MV-4-11 (cell line): ENCODE results near the gene CBX2.
A peak's percentile ranks its signal among the peaks of the same experiment; 100 is the strongest.
"Not testable (repeated sequence)": the region's sequence is repeated elsewhere in the genome, so short reads cannot be mapped to it uniquely, and the experiment has no call there.

ENCODE experiments used
- DNase-seq: peaks from one replicate; lab custom pipeline; 2025; lab: John Stamatoyannopoulos, UW

The CBX2 gene

DNA sequence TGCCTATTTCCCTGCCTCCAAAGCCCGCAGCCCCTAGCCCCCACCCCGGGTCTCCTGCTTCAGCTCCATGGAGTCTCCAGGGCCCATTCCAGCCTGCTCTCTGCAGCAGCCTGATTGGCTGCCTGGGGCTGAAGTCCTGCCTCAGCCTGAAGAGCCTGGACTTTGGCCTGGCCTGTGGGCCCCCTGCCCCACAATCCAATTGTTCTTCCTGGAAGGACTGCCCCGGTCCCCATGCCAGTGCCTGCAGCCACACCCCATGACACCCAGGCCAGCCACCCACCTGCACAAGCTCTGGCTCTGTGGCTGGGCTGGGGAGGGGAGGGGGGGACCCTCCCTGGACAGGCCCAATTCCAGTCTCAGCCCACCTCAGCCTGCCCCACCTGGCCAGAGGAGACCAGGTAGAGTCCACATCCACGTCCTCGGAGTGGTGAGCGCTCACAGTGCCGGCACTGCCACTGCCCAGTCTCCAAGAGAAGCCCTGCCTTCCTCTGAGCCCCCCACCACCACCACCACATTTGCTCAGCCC is 34.9 kb upstream of the CBX2 start:
- no peak for DNase-seq

DNA sequence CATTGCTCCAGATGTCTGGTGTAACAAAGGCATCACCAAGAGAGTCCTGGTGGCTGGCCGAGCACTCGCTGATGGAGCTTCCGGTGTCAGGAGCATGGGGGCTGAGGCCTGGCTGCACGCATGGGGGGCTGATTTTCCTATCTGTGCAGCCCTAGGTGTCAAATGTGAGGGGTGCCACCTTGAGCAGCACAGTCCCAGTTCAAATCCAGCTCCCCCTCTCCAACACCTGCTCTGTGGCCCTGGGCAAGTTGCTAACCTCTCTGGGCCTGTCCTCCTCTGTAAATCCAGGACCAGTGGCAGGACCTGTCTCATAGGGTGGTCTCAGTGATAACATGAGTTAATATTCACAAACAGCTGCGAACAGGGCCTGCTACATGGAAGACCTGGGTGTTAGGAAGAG is 34.3 kb upstream of the CBX2 start:
- DNase-seq = no peak

DNA sequence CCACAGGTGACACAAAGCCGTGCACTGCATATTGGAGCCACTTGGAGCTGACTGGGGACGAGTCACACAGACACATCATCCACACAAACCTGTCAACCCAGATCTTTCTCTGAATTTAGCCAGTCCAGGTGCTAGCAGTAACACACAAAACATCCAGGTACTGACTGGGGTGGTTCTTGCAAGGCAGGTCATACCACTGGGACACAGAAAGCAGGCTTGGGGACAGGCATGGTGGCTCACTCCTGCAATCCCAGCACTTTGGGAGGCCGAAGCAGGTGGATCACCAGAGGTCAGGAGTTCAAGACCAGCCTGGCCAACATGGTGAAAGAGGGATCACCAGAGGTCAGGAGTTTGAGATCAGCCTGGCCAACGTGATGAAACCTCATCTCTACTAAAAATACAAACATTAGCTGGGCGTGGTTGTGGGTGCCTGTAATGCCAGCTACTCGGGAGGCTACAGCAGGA is 32.3 kb upstream of the CBX2 start:
- peak; percentile 49 for DNase-seq

DNA sequence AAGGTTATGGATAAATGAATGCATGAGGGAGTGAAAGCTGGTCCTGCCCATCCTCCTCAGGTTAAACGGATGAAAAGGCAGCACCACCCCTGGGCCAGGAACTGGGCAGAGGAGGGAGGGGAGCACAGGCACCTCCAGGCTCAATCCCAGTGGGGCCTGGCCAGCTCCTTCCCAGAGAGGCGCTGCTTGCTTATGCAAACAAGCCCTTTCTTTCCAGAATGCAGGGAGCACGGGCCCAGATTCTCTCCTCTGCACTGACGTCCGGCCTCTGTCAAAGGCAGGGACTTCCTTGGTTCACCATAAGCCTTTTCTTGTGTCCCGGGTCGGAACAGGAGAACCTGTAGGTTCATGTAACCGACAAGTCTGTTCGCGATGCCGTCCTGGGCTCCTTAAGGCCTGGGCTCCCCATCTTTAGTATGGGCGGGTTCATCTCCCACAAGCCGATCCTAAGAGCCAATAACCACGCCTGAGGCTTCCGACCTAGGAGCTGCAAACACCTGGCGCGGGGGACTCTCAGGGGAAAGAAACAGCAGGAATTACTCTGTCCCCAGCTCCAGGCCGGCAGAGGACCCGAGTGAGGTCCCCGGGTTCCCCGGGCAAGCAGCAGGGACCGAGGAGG is 30.9 kb upstream of the CBX2 start:
- DNase-seq = no peak

DNA sequence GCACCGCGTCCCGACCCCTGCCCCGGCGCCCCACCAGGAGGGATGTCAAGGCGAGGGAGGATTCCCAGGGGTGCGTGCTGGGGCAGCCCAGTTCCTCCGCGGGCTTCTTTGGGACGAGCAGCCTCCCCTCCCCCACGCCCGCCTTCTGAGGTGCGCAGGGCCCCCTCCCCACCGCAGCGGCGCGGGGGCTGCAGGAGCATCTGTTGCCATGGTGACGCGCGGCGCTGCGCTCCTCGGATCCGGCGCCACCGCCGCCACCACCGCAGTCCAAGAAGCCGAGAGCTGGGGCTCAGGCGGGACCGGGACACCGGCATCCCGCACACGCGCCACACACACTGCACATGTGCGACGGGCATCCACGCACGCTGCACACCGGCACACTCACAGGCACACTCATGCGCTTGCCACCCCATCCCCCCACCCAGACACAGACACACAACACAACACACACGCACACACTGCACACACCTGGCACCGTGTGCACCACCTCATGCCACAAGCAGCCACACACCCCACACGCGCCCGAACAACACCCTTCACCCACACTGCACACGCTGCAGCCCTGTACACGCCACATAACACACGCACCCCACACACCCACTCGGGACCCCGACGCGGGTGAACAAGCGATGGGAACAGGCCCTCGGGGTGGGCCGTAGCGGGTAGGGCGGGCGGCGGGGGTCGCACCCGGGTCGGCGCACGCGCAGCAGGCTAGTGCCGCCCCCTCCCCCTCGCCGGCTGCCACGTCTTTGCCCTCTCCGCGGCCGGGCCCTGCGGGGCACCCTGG is 30.2 kb upstream of the CBX2 start:
- DNase-seq = no peak

DNA sequence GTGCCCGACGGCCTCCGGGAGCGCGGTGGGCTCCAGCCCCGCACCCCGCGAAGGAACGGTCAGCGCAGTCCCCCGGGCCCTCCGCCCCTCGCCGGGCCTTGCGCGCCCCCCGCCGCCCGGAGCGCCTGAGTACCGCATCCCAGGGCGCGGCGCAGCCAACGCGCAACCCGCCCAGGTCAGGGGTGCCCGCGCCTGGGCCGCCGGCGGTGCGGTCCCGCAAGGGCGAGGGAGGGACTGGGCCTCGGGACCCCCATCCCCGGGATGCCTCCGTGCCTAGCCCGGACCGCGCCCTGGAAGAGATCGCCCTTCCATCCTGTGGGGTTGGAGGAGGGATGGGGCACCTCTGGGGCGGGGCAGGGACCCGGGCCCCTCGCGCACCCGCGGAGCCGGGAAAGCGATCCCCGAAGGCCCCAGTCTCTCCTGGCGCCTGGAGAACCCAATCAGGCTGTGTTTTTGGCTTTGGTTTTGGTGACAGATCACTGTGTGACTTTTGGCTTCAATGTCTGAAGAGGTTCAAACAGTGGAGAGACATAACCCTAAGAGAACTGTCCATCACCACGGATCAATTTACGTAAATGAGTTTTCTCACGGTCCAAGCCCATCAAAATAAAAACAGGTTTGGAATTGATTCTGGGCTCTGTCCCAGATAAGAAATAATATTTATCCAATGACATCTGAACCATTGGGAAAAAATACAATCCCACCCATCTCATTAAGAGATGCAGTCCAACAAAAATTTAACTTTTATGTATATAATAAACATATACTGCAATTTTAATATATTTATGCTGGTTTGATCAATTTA is 29.5 kb upstream of the CBX2 start:
- DNase-seq = no peak

DNA sequence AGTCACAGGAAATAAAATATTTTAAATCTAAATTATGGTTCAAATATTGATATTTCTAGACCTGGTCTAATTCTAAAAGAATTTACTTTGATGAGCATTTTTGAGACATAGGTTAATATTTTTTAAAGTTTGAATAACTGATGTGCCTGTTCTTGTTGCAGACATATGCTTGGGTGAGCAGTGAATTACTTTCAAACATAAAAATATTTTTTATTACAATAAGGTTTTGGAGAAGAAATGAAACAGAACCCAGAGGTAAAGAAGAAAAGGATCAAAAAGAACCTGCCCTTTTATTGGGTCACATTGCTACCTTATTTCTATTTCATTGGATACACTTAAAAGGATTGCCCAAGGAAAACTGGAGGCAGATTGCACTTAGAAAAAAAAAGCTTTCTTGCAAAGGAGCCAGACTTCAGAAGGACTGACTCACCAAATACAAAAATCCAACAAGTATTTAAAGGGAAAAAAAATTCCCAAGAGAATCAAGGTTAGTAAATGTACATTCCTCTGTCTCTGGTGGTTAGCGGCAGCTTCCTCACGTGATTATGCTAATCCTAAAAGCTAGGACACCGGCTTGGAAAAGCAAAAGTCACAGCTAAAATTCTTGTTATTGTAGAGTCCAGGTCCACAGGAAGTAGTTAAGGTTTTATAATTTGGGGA is 28.7 kb upstream of the CBX2 start:
- no peak for DNase-seq

DNA sequence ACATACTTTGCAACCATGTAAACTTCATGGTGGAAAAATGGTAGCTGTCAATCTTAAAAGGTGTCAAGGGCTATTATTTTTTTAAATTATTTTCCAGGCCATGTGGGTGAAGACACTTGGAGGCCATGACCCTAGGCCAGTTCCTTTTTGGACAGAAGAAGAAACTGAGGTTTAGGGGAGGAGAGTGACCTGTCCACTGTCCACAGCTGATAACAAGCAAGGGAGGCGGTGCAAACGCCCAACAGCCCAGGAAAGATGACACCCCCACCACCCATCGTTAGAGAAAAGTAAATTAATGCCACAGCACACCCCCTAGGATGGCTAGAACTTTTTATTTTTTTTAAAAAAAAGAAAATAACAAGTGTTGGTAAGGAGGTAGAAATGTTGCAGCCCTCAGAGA is 28.0 kb upstream of the CBX2 start:
- no peak for DNase-seq

DNA sequence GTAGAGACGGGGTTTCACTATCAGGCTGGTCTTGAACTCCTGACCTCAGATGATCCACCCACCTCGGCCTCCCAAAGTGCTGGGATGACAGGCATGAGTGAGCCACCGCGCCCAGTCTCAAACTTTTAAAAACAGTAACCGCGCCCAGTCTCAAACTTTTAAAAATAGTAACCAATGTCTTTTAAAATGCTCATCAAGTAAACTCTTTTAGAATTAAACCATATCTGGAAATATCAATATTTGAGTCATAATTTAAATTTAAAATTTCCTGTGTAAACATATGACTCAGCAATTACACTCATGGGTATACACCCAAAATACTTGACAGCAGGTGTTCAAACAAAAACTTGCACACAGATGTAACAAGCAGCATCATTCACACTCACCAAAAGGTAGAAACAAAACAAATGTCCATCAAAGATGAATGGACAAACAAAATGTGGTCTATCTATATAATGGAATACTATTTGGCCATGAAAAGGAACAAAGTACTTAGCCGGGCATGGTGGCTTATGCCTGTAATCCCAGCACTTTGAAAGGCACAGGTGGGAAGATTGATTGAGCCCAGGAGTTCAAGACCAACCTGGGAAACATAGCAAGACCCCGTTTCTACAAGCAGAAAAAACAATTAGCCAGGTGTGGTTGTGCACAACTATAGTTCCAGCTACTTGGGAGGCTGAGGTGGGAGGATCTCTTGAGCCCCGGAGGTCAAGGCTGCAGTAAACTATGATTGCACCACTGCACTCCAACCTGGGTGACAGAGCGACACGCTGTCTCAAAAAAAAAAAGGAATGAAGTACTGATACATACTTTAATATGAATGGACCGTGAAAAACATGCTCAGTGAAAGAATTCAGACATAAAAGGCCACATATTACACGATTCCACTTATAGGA is 27.1 kb upstream of the CBX2 start:
- DNase-seq = no peak

DNA sequence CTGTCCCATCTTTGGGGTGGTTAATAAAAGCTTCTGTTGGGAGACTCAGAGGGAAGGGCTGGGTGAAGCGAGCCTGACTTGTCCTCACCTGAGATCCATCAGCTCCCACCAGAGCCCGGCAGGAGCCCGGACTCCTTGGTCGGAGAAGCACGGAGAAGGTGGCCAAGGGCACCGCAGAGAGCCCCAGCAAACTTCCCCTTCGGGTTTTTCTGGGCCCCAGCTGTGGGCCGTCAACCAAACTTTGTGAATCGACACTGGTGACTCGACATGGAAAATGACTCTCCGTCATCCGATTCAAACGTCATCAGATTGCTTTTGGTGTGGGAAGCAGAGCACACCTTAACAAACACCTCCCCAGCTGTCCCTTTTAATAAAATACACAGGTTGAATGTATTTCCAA is 25.8 kb upstream of the CBX2 start:
- peak; percentile 9 for DNase-seq

DNA sequence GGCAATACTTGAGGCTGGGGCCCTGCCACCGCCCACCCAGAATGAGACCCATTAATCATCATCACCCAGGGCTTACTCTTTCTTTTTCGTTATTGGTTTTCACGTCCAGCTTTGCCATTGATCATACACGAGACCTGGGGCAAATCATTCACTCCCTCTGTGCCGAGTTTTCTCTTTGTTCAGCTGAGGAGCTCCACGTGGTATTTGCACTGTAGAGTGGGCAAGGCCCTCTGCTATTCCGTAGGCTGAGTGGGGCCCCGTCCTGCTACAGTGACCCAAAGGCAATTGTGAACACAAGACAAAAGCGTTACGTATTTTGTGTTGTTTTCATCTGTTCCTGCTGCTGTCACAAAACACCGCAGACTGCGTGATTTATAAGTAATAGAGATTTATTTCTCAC is 23.6 kb upstream of the CBX2 start:
- DNase-seq = no peak

DNA sequence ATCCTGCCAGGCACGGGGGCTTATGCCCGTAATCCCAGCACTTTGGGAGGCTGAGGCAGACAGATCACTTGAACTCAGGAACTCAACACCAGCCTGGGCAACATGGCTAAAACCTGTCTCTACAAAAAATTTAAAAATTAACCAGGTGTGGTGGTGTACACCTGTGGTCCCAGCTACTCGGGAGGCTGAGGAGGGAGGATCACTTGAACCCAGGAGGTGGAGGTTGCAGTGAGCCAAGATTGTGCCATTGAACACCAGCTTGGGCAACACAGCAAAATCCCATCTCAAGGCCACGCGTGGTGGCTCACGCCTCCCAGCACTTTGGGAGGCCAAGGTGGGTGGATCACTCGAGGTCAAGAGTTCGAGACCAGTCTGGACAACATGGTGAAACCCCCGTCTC is 23.0 kb upstream of the CBX2 start:
- DNase-seq = not testable (repeated sequence)

DNA sequence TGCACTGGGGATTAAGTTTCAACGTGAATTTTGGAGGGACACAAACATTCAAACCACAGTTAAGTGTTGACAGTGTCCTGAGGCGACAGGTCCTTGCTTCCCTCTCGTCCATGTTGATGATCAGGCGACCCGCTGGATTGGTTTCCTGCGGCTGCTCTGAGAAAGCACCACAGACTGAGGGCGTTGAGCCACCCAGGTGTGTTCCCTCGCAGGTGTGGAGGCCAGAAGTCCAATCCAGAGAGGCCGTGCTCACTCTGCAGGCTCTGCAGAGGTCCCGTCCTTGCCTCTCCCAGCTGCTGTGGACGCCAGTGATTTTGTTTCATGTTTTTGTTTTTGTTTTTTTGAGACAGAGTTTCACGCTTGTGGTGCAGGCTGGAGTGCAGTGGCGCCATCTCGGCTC is 22.4 kb upstream of the CBX2 start:
- DNase-seq = no peak

DNA sequence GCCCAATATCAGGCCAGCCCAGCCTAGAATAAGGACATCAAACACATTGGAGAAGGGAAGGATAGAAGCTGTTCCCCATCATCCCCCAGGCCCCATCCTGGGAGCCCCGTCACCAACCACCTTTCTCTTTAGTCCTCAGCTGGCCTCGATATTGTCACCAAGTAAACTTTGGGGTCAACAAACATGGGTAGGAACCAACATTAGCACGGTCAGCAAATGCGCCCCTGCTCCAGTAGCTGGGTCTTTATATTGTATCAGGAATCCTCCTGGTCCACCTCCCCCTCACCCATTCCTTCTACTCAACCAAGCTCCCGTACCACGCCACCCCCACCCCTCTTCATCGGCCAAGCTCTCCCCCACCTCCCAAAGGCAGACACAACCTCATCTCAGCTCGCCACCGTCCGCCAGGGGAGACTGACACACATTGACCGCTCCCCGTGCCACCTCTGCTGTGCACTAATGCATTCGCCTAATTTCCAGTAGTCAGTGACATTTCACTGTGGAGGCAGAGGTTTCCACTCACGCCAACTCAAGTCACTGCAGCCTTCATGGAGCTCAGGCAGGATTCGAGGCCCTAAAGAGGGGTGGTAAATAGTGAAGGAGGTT is 20.7 kb upstream of the CBX2 start:
- no peak for DNase-seq

DNA sequence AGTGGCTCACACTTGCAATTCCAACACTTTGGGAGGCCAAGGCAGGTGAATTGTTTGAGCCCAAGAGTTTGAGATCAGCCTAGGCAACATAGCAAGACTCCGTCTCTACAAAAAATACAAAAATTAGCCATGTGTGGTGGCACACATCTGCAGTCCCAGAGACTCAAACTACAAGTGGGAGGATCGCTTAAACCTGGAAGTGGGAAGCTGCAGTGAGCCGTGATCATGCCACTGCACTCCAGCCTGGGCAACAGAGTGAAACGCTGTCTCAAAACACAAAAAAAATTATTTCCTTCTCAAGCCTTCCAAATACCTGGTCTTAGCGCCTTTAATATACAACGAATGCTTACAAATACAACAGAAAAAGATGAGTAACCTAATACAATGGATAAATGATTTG is 19.7 kb upstream of the CBX2 start:
- no peak for DNase-seq

DNA sequence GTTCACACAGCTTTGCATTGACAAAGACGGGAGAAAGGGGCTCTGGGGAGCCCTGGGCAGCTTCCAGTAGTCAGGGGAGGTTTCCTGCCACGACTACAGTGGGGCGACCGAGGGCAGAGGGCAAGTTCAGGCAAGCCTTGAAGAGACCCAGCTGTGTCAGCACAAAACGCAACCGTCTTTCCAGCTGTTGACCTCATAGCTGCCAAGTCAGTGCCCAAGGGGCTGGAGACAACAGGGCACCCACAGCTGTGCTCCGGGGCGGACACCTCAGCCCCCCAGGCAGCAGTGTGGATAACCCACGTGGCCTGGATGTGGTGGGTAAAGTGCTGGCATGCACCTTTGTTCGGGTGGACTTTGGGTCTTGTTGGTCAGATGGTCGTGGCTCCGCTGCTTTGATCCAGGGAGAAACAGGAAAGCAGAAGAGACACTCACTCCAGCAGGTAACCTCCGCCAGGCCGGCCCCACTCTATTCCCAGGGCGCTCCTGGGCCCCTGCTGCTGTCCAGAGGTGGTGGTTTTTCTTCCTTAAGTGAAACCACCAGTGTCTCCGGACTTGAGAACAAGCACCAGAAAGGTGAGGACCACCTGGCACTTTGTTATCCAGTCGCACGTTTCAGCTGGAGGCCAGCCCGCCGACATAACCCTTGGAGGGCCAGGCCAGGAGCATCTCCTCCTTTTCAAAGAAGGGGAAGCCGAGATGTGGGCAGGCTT is 17.6 kb upstream of the CBX2 start:
- DNase-seq = no peak

DNA sequence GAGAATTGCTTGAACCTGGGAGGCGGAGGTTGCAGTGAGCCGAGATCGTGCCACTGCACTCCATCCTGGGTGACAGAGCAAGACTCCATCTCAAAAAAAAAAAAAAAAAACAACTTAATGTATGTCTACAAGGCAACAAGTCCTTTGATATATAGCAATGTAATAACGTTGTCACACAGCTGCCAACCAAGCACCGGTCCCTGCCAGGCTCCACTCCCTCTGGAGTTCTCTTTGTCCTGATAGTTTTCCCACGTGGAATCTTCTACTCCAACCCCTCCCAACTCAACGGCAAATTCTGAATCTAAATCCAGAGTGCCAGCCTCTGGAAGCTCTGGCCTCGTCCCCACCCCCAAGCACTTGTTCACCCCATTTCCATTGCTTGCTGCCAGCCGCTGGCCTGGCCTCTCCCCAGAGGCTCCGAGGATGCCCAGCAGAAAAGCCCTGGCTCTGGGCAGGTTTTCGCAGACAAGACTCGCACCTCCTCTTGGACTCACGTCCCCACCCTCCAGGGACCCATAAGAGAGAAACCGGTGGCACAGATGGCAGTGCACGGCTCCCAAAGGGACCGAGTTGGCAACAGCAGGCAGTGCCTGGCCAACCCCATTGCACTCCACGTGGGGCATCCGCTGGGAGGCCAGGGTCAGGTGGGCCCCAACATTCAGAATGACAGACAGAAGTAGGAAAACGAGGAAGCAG is 15.9 kb upstream of the CBX2 start:
- no peak for DNase-seq

DNA sequence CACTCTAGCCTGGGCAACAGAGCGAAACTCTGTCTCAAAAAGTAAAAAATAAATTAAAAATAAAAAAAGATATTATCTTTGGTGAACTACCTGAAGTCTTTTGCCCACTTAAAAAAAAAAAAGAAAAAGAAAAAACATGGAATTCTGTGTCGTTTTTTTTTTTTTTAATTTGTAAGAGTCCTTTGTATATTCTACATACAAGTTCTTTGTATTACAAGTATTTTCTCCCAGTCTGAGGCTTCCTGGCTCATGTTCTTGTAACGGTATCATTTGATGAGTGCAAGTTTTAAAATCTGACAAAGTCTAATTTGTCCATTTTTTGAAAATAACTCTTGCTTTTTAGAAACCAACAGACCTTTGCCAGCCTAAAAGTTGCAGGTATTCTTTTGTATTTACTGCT is 12.2 kb upstream of the CBX2 start:
- no peak for DNase-seq
